ENCODE measurements around the gene FSTL5.

GRCh38 chr4:161448550-161449180, 715.1 kb downstream of the FSTL5 start:
- no peak for TF ChIP-seq CTCF (conservative IDR thresholded peaks at IDR 0.05; ENCODE audit: low read depth in 2 of 2)
- TF ChIP-seq POLR2AphosphoS5 (IDR thresholded peaks at IDR 0.05; ENCODE audit: low read depth): no peak
- no peak for TF ChIP-seq REST (IDR thresholded peaks at IDR 0.05; ENCODE audit: unreplicated experiment)
- TF ChIP-seq EZH2 (IDR thresholded peaks at IDR 0.05; ENCODE audit: low read depth, unreplicated experiment): no peak
- no peak for TF ChIP-seq CREB1 (CRISPR knock-in tag; IDR thresholded peaks at IDR 0.05; ENCODE audit: low read depth)
- no peak for TF ChIP-seq EZH2phosphoT487 (IDR thresholded peaks at IDR 0.05; ENCODE audit: unreplicated experiment)
- TF ChIP-seq ZNF331 (CRISPR knock-in tag; IDR thresholded peaks at IDR 0.05; ENCODE audit: low read depth): no peak
- TF ChIP-seq STAT1 (IDR thresholded peaks at IDR 0.05; ENCODE audit: unreplicated experiment): no peak
